SH-SY5Y (cell line): ENCODE results near the gene CARD19.

Experiments
- GATA2 ChIP-seq: IDR thresholded peaks from 2 replicates; pipeline ENCODE4 v1.6.1; 2011; ENCODE audit warnings: mild to moderate bottlenecking, low read depth, low read length
- GATA3 ChIP-seq: IDR thresholded peaks from 2 replicates; pipeline ENCODE4 v1.6.1; 2011; ENCODE audit warnings: low read depth, mild to moderate bottlenecking, low read length, moderate library complexity

- TF ChIP-seq GATA2 (no peak), GATA3 (no peak)
Observed at GRCh38 chr9:93061260-93061751, 34.7 kb upstream of the CARD19 start.
